OCI-LY3 (cell line): ENCODE measurements around the gene PDE3A.

Experiments
- H2AFZ ChIP-seq: fragments of 200-600, 300-600 bp; shearing (Covaris generic); 2 replicates; pipeline ENCODE4 v1.6.0; 2014; ENCODE audit warnings: antibody characterized with exemption, low read depth, low read length
- H3K27ac ChIP-seq: fragments of 200-600, 300-600 bp; sonication (generic); 2 replicates; pipeline ENCODE4 v1.5.1; 2014; ENCODE audit warnings: mild to moderate bottlenecking, low read length, moderate library complexity, mixed read lengths
- H3K27me3 ChIP-seq: fragments of 200-600, 300-600 bp; sonication (generic); 2 replicates; pipeline ENCODE4 v1.6.1; 2014; ENCODE audit warnings: low read depth, low read length, mixed read lengths
- H3K36me3 ChIP-seq: fragments of 200-600, 300-600 bp; sonication (generic); replicated peaks from 2 replicates; pipeline ENCODE3; 2014; ENCODE audit warnings: low read depth, low read length, mixed read lengths
- H3K4me1 ChIP-seq: fragments of 300-600, 200-600 bp; sonication (generic); 2 replicates; pipeline ENCODE4 v1.6.1; 2014; ENCODE audit warnings: low read length, mixed read lengths
- H3K4me2 ChIP-seq: fragments of 200-600, 300-600 bp; sonication (generic); 2 replicates; pipeline ENCODE4 v1.6.1; 2014; ENCODE audit warnings: low read length, mixed read lengths
- H3K4me3 ChIP-seq: fragments of 300-600, 200-600 bp; sonication (generic); 2 replicates; pipeline ENCODE4 v1.5.1; 2014; ENCODE audit warnings: antibody characterized with exemption, mild to moderate bottlenecking, low read length, moderate library complexity
- H3K79me2 ChIP-seq: fragments of 300-600, 200-600 bp; shearing (Covaris generic); 2 replicates; pipeline ENCODE4 v1.6.1; 2014; ENCODE audit warnings: mild to moderate bottlenecking, low read length, mixed read lengths
- H3K9ac ChIP-seq: fragments of 300-600, 200-600 bp; shearing (Covaris generic); 2 replicates; pipeline ENCODE4 v1.6.0; 2014; ENCODE audit warnings: mild to moderate bottlenecking, low read length, moderate library complexity
- H3K9me3 ChIP-seq: fragments of 200-600, 300-600 bp; shearing (Covaris generic); 2 replicates; pipeline ENCODE4 v1.6.1; 2014; ENCODE audit warnings: low read length, mixed read lengths; ENCODE audit not compliant: insufficient read depth
- H4K20me1 ChIP-seq: fragments of 200-600, 300-600 bp; sonication (generic); 2 replicates; pipeline ENCODE4 v1.6.1; 2016; ENCODE audit warnings: low read length, mixed read lengths; ENCODE audit not compliant: insufficient read depth
- EZH2phosphoT487 ChIP-seq: fragments of 200-600 bp; shearing (Covaris generic); IDR thresholded peaks from 2 replicates; pipeline ENCODE4 v1.6.1; 2018; ENCODE audit warnings: antibody characterized with exemption, mixed run types, low read depth
- TF ChIP-seq, protein P1 (sequence below): fragments of 200-600, 300-600 bp; sonication (generic); IDR thresholded peaks from 2 replicates; pipeline ENCODE4 v1.5.1; 2014; ENCODE audit warnings: antibody characterized with exemption, low read length, low read depth

Gene PDE3A

GRCh38 chr12:20369305-20370013 lies 1.1 kb downstream of the PDE3A start:
- no peak overlapping the region for H2AFZ ChIP-seq
- no peak overlapping the region for H3K9ac ChIP-seq
- H3K27ac ChIP-seq: no peak overlapping the region
- H4K20me1 ChIP-seq: no peaks in the 10 kb centered on the region
- no peaks in the 10 kb centered on the region for H3K9me3 ChIP-seq
- no peak overlapping the region for H3K4me3 ChIP-seq
- H3K36me3 ChIP-seq: no peaks in the 10 kb centered on the region
- TF ChIP-seq, protein P1, sequence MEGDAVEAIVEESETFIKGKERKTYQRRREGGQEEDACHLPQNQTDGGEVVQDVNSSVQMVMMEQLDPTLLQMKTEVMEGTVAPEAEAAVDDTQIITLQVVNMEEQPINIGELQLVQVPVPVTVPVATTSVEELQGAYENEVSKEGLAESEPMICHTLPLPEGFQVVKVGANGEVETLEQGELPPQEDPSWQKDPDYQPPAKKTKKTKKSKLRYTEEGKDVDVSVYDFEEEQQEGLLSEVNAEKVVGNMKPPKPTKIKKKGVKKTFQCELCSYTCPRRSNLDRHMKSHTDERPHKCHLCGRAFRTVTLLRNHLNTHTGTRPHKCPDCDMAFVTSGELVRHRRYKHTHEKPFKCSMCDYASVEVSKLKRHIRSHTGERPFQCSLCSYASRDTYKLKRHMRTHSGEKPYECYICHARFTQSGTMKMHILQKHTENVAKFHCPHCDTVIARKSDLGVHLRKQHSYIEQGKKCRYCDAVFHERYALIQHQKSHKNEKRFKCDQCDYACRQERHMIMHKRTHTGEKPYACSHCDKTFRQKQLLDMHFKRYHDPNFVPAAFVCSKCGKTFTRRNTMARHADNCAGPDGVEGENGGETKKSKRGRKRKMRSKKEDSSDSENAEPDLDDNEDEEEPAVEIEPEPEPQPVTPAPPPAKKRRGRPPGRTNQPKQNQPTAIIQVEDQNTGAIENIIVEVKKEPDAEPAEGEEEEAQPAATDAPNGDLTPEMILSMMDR: no peak
- TF ChIP-seq EZH2phosphoT487: no peak
- H3K79me2 ChIP-seq: no peaks in the 10 kb centered on the region
- H3K4me2 ChIP-seq: no peak overlapping the region
- no peaks in the 10 kb centered on the region for H3K4me1 ChIP-seq
- no peaks in the 10 kb centered on the region for H3K27me3 ChIP-seq

DNA sequence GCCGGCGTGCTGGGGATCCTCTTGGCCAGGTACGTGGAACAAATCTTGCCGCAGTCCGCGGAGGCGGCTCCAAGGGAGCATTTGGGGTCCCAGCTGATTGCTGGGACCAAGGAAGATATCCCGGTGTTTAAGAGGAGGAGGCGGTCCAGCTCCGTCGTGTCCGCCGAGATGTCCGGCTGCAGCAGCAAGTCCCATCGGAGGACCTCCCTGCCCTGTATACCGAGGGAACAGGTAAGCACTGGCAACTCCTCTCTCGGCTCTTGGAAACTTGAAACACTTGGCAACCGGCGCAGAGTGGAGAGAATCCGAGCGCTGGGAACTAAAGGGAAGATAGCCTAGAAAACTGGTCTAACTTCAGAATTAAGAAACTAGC lies 1.7 kb downstream of the PDE3A start:
- TF ChIP-seq, protein P1: no peak
- no peak for TF ChIP-seq EZH2phosphoT487
- Histone ChIP-seq H3K4me2 (no peak overlapping the region), H3K4me3 (no peak overlapping the region), H3K27me3 (no peaks in the 10 kb centered on the region), H3K4me1 (no peaks in the 10 kb centered on the region), H3K9ac (no peak overlapping the region), H3K79me2 (no peaks in the 10 kb centered on the region), H3K36me3 (no peaks in the 10 kb centered on the region), H2AFZ (no peak overlapping the region), H3K27ac (no peak overlapping the region), H4K20me1 (no peaks in the 10 kb centered on the region), H3K9me3 (no peaks in the 10 kb centered on the region)

DNA sequence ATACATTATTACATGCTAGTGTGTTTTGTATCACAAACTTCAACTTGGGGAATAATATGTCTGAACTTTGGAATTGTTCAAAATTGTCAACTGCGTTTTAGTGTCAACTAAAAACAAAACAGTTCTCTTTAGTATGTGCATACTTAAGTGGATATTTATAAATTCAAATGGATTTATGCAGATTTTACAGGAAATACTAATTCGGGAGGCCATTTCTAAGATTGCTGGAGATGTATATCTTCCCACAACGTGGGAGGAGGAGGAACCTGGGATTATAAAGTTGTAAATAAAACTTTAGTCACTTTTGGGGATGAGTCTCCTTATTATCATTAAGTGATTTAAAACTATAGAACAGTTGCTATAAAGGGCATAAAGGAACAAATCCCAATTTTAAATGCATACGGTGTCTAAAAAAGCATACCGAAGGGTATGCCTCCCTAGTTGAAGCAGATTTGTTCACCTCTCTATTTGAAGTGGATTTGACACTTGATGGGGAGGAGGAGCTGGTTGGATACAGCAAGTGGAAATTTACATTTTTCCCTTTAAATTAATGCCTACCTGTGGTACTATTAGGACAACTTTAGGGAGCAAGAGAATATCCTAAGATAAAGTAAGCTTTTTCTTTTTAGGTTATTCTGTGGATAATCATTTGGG lies 2.7 kb downstream of the PDE3A start:
- no peak overlapping the region for H2AFZ ChIP-seq
- no peak overlapping the region for H3K27ac ChIP-seq
- no peaks in the 10 kb centered on the region for H4K20me1 ChIP-seq
- no peaks in the 10 kb centered on the region for H3K36me3 ChIP-seq
- no peaks in the 10 kb centered on the region for H3K27me3 ChIP-seq
- no peak overlapping the region for H3K4me3 ChIP-seq
- TF ChIP-seq, protein P1: no peak
- TF ChIP-seq EZH2phosphoT487: no peak
- no peak overlapping the region for H3K9ac ChIP-seq
- no peak overlapping the region for H3K4me2 ChIP-seq
- no peaks in the 10 kb centered on the region for H3K9me3 ChIP-seq
- H3K79me2 ChIP-seq: no peaks in the 10 kb centered on the region
- no peaks in the 10 kb centered on the region for H3K4me1 ChIP-seq

GRCh38 chr12:20372326-20373096 lies 4.2 kb downstream of the PDE3A start:
- Histone ChIP-seq H3K4me1 (no peaks in the 10 kb centered on the region), H3K27me3 (no peaks in the 10 kb centered on the region), H4K20me1 (no peaks in the 10 kb centered on the region), H2AFZ (no peak overlapping the region), H3K27ac (no peak overlapping the region), H3K36me3 (no peaks in the 10 kb centered on the region), H3K4me3 (no peak overlapping the region), H3K9ac (no peak overlapping the region), H3K79me2 (no peaks in the 10 kb centered on the region), H3K4me2 (no peak overlapping the region), H3K9me3 (no peaks in the 10 kb centered on the region)
- TF ChIP-seq, protein P1: no peak
- no peak for TF ChIP-seq EZH2phosphoT487
